ENCODE data around the gene C16orf74. TPM values are rescaled to one million over a fixed set of nuclear protein-coding genes. Genes with fewer than 3 reads are reported as not detected.

The C16orf74 gene
- total and polyA plus RNA-seq, 2 of the 13 experiments (the other 11 are each of a cell fraction or from before 2014, with no cell fraction given), result 0.13 to 0.29 TPM

DNA sequence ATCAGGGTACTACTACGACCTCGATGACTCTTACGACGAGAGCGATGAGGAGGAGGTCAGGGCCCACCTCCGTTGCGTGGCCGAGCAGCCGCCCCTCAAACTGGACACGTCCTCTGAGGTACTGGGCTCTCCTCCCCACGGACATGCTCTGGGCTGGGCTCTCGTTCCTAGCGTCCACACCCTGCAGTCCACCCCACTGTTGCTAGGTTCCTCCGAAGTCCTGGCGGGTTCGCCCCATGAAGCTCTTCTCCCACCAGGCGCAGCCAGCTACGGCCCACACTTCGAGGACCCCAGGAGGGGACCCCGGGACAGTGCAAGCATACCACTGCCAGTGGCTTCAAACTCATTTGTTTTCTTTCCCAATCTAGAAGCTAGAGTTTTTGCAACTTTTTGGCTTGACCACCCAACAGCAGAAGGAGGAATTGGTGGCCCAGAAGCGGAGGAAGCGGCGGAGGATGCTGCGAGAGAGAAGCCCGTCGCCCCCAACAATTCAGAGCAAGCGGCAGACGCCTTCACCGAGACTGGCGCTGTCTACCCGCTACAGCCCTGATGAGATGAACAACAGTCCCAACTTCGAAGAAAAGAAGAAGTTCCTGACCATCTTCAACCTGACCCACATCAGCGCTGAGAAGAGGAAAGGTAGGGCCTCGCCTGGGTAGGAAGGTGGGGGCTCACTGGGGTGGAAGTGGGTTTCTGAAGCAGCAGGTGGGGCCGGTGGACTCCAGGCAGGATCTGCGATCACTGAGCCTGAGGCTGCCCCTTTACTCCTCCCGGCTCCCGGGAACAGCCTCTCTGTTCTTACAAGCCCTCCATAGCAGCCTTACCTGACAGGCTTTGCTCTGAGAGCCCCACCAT is 87.7 kb downstream of the C16orf74 start:
- TF ChIP-seq ZBTB8A (CRISPR knock-in tag; IDR thresholded peaks at IDR 0.05; ENCODE audit: borderline replicate concordance, low read depth), result no peak
- 0 out of 4 replicates have a peak, but pooled peaks of 1 of the 2 experiments have one; percentile 37 for TF ChIP-seq POLR2A (IDR thresholded peaks at IDR 0.05; ENCODE audit: insufficient read depth in 1 of 2, low read depth in 2 of 2, low read length in 2 of 2)
- no peak for TF ChIP-seq DNMT3B (CRISPR knock-in tag; conservative IDR thresholded peaks at IDR 0.05)
- TF ChIP-seq EZH2 (conservative IDR thresholded peaks at IDR 0.05; ENCODE audit: low read depth, low read length), result no peak
- no peak for TF ChIP-seq KDM5A (IDR thresholded peaks at IDR 0.05; ENCODE audit: borderline replicate concordance, low read length)
- no peak for TF ChIP-seq ZNF607 (CRISPR knock-in tag; IDR thresholded peaks at IDR 0.05; ENCODE audit: borderline replicate concordance)
- no peak for TF ChIP-seq ZNF616 (CRISPR knock-in tag; IDR thresholded peaks at IDR 0.05; ENCODE audit: low read depth)
- WGBS (ENCODE audit: low lambda C conversion rate), result 98% methylated on average over 38 of the region's 38 CpGs
- BruUV-seq (replicated peaks), result no TSS peak
- CTCF ChIA-PET (ENCODE audit: low intra/inter-chr PET ratio, low total read pairs), result no interaction called here
- no peak overlapping the region for H3K4me2 ChIP-seq (ENCODE audit: low read depth, low read length)
- H3K79me2 ChIP-seq (ENCODE audit: insufficient read depth, low read length), result no peaks in the 10 kb centered on the region
- H3K9ac ChIP-seq (ENCODE audit: insufficient read depth, low read depth, low read length), result no peak overlapping the region
- H3K4me3 ChIP-seq (replicated peaks in 1 of 3; ENCODE audit: insufficient read depth in 1 of 3, low read depth in 2 of 3, low read length in 3 of 3), result no peak overlapping the region
- H3K36me3 ChIP-seq (replicated peaks in 1 of 2; ENCODE audit: control insufficient read depth in 1 of 2, insufficient read depth in 2 of 2, low read length in 2 of 2), result peaks cover 63 to 96% of the 10 kb centered on the region in 2 experiments
- intact Hi-C loops (cut with micrococcal nuclease; ENCODE audit: unreplicated experiment), result no loop called here
- in situ Hi-C loops (cut with HindIII; ENCODE audit: extremely low pct_ligation_motif_present, low pct_unique_long_range_greater_than_20kb), result no loop called here
- no peak for FAIRE-seq
- no peaks in the 10 kb centered on the region for H3K9me3 ChIP-seq (ENCODE audit: low read length)
- H3K27me3 ChIP-seq (ENCODE audit: control insufficient read depth in 1 of 2, insufficient read depth in 2 of 2, low read length in 2 of 2), result no peaks in the 10 kb centered on the region
- no peak overlapping the region for H3K27ac ChIP-seq (ENCODE audit: extremely low read length, insufficient read depth, low read length)
- POLR2A ChIA-PET, result no interaction called here
- peaks cover 12% of the 10 kb centered on the region for H4K20me1 ChIP-seq (ENCODE audit: insufficient read depth, low read length)
- ATAC-seq, result no peak
- no peaks in the 10 kb centered on the region for H3K4me1 ChIP-seq (ENCODE audit: insufficient read depth, low read length)
- no peak overlapping the region for H2AFZ ChIP-seq (ENCODE audit: low read length)
- DNase-seq (ENCODE audit: low spot score), result no peak

DNA sequence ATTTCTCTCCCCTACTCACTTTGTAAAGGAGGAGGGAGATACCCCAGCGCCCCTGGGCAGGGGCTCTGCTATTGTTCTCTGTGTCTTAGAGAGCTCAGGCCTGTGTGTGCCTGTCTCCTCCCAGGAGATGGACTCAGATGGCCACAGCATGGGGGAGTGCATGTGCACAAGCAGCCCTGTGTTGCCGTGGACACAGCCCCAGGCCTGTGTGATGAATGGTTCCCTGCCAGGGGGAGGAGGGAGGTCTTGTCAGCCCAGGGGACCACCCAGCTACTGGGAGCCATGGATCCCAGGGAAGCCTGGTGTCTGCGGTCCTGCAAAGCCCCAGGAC is 88.4 kb downstream of the C16orf74 start:
- H3K4me2 ChIP-seq (ENCODE audit: low read depth, low read length), result no peak overlapping the region
- H3K9me3 ChIP-seq (ENCODE audit: low read length), result no peaks in the 10 kb centered on the region
- no TSS peak for BruUV-seq (replicated peaks)
- no peak overlapping the region for H3K27ac ChIP-seq (ENCODE audit: extremely low read length, insufficient read depth, low read length)
- peaks cover 13% of the 10 kb centered on the region for H4K20me1 ChIP-seq (ENCODE audit: insufficient read depth, low read length)
- intact Hi-C loops (cut with micrococcal nuclease; ENCODE audit: unreplicated experiment) (no loop called here), in situ Hi-C loops (cut with HindIII; ENCODE audit: extremely low pct_ligation_motif_present, low pct_unique_long_range_greater_than_20kb) (no loop called here)
- no peak for ATAC-seq
- H2AFZ ChIP-seq (ENCODE audit: low read length), result no peak overlapping the region
- 88% methylated on average over 1 of the region's 3 CpGs for WGBS (ENCODE audit: low lambda C conversion rate)
- H3K4me3 ChIP-seq (replicated peaks in 1 of 3; ENCODE audit: insufficient read depth in 1 of 3, low read depth in 2 of 3, low read length in 3 of 3), result no peak overlapping the region
- no peaks in the 10 kb centered on the region for H3K4me1 ChIP-seq (ENCODE audit: insufficient read depth, low read length)
- no peaks in the 10 kb centered on the region for H3K27me3 ChIP-seq (ENCODE audit: control insufficient read depth in 1 of 2, insufficient read depth in 2 of 2, low read length in 2 of 2)
- CTCF ChIA-PET (ENCODE audit: low intra/inter-chr PET ratio, low total read pairs), result no interaction called here
- no peaks in the 10 kb centered on the region for H3K79me2 ChIP-seq (ENCODE audit: insufficient read depth, low read length)
- TF ChIP-seq, protein P1, sequence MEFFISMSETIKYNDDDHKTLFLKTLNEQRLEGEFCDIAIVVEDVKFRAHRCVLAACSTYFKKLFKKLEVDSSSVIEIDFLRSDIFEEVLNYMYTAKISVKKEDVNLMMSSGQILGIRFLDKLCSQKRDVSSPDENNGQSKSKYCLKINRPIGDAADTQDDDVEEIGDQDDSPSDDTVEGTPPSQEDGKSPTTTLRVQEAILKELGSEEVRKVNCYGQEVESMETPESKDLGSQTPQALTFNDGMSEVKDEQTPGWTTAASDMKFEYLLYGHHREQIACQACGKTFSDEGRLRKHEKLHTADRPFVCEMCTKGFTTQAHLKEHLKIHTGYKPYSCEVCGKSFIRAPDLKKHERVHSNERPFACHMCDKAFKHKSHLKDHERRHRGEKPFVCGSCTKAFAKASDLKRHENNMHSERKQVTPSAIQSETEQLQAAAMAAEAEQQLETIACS (CRISPR knock-in tag; IDR thresholded peaks at IDR 0.05), result no peak
- peak; percentile 3 for TF ChIP-seq RBM22 (optimal IDR thresholded peaks at IDR 0.05; ENCODE audit: low read length)
- no peak for TF ChIP-seq ZNF335 (CRISPR knock-in tag; IDR thresholded peaks at IDR 0.05)
- TF ChIP-seq, protein P2, sequence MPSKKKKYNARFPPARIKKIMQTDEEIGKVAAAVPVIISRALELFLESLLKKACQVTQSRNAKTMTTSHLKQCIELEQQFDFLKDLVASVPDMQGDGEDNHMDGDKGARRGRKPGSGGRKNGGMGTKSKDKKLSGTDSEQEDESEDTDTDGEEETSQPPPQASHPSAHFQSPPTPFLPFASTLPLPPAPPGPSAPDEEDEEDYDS (CRISPR knock-in tag; IDR thresholded peaks at IDR 0.05), result no peak
- TF ChIP-seq ZNF879 (CRISPR knock-in tag; IDR thresholded peaks at IDR 0.05), result no peak
- TF ChIP-seq, protein P3, sequence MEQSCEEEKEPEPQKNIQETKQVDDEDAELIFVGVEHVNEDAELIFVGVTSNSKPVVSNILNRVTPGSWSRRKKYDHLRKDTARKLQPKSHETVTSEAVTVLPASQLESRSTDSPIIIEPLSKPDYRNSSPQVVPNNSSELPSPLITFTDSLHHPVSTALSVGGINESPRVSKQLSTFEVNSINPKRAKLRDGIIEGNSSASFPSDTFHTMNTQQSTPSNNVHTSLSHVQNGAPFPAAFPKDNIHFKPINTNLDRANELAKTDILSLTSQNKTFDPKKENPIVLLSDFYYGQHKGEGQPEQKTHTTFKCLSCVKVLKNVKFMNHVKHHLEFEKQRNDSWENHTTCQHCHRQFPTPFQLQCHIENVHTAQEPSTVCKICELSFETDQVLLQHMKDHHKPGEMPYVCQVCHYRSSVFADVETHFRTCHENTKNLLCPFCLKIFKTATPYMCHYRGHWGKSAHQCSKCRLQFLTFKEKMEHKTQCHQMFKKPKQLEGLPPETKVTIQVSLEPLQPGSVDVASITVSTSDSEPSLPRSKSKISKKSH (CRISPR knock-in tag; IDR thresholded peaks at IDR 0.05; ENCODE audit: borderline replicate concordance), result peak; percentile 21; the same call in 1 of the 2 replicates
- peak; percentile 30 for TF ChIP-seq SRSF1 (optimal IDR thresholded peaks at IDR 0.05; ENCODE audit: low read depth, low read length)
- no peak for TF ChIP-seq MED8 (CRISPR knock-in tag; IDR thresholded peaks at IDR 0.05; ENCODE audit: insufficient replicate concordance)
- no peak for FAIRE-seq
- no peak overlapping the region for H3K9ac ChIP-seq (ENCODE audit: insufficient read depth, low read depth, low read length)
- no peak for DNase-seq (ENCODE audit: low spot score)
- POLR2A ChIA-PET, result no interaction called here
- peaks cover 59 to 97% of the 10 kb centered on the region in 2 experiments for H3K36me3 ChIP-seq (replicated peaks in 1 of 2; ENCODE audit: control insufficient read depth in 1 of 2, insufficient read depth in 2 of 2, low read length in 2 of 2)
